SK-N-SH (cell line): Measurements from ENCODE around the gene S100A10. TPM values are rescaled to one million over a fixed set of nuclear protein-coding genes. Genes with fewer than 3 reads are reported as not detected.

Experiments used
- CTCF ChIA-PET: fragments of 300-600, 350-600 bp; formaldehyde crosslinking; extraction: SDS; loops from one replicate; lab custom pipeline; 2021; lab: Yijun Ruan, JAX
- POLR2A ChIA-PET: fragments of 350-600 bp; sonication (Branson Sonifier 250); formaldehyde crosslinking; extraction: SDS; loops from one replicate; lab custom pipeline; 2020; ENCODE audit warnings: antibody characterized with exemption, inconsistent platforms; lab: Yijun Ruan, JAX
- DNase-seq: peaks from one replicate; pipeline ENCODE4 v3.0.0; 2012
- H2AFZ ChIP-seq: fragments of 200-600 bp; sonication (generic); 2 replicates; pipeline ENCODE4 v1.8.1; 2016; ENCODE audit warnings: antibody characterized with exemption, mild to moderate bottlenecking, low read depth
- H3F3A ChIP-seq: fragments of 200-600 bp; sonication (generic); replicated peaks from 2 replicates; pipeline ENCODE3; 2016; ENCODE audit warnings: antibody characterized with exemption, mild to moderate bottlenecking; ENCODE audit not compliant: insufficient read depth
- H3K27ac ChIP-seq, 2 experiments: fragments of 200-500 bp in 1 of 2; fragments of 200-600 bp in 1 of 2; sonication (Bioruptor generic) in 1 of 2; sonication (generic), shearing (Covaris generic) in 1 of 2; 2 replicates each; pipeline versions ENCODE4 v1.5.1 to v1.6.1; 2014 to 2016; ENCODE audit warnings: low read depth in 2 of 2, inconsistent platforms in 1 of 2, low read length in 1 of 2, mild to moderate bottlenecking in 1 of 2, mixed read lengths in 1 of 2
- H3K27me3 ChIP-seq: fragments of 200-600 bp; sonication (generic), shearing (Covaris generic); 2 replicates; pipeline ENCODE4 v1.6.1; 2016; ENCODE audit warnings: mixed run types; ENCODE audit not compliant: insufficient read depth
- H3K36me3 ChIP-seq, 2 experiments: fragments of 200-500 bp in 1 of 2; fragments of 200-600 bp in 1 of 2; sonication (Bioruptor generic) in 1 of 2; sonication (generic) in 1 of 2; replicated peaks in 1 of 2; 2 replicates each; pipeline versions ENCODE3 to v1.5.1; 2014 to 2016; ENCODE audit warnings: low read length in 1 of 2, mild to moderate bottlenecking in 1 of 2; ENCODE audit not compliant: insufficient read depth in 2 of 2, control insufficient read depth in 1 of 2
- H3K4me1 ChIP-seq, 2 experiments: fragments of 200-500 bp in 1 of 2; fragments of 200-600 bp in 1 of 2; sonication (Bioruptor generic) in 1 of 2; sonication (generic), shearing (Covaris generic) in 1 of 2; 2 replicates each; pipeline versions ENCODE4 v1.5.1 to v1.6.1; 2014 to 2016; ENCODE audit warnings: low read depth in 1 of 2, low read length in 1 of 2, mixed run types in 1 of 2; ENCODE audit not compliant: insufficient read depth in 2 of 2, control insufficient read depth in 1 of 2
- H3K4me2 ChIP-seq: fragments of 200-600 bp; sonication (generic), shearing (Covaris generic); 2 replicates; pipeline ENCODE4 v1.6.1; 2017; ENCODE audit warnings: mixed run types
- H3K4me3 ChIP-seq, 2 experiments: fragments of 200-500 bp in 1 of 2; fragments of 200-600 bp in 1 of 2; sonication (Bioruptor generic) in 1 of 2; sonication (generic), shearing (Covaris generic) in 1 of 2; 2 replicates each; pipeline versions ENCODE4 v1.5.1 to v1.8.1; 2014 to 2016; ENCODE audit warnings: low read depth in 2 of 2, inconsistent platforms in 1 of 2, low read length in 1 of 2, mild to moderate bottlenecking in 1 of 2, mixed read lengths in 1 of 2, moderate library complexity in 1 of 2
- H3K79me2 ChIP-seq: fragments of 200-600 bp; sonication (generic); 2 replicates; pipeline ENCODE4 v1.8.1; 2017; ENCODE audit warnings: mild to moderate bottlenecking; ENCODE audit not compliant: insufficient read depth
- H3K9ac ChIP-seq: fragments of 200-600 bp; sonication (generic); 2 replicates; pipeline ENCODE4 v1.6.1; 2017; ENCODE audit warnings: mixed run types
- H3K9me2 ChIP-seq: fragments of 200-600 bp; sonication (generic); 2 replicates; pipeline ENCODE4 v1.6.1; 2017; ENCODE audit warnings: mixed run types
- H3K9me3 ChIP-seq: fragments of 200-600 bp; sonication (generic); 2 replicates; pipeline ENCODE4 v1.6.1; 2017; ENCODE audit warnings: mixed run types, mild to moderate bottlenecking, moderate library complexity
- H4K20me1 ChIP-seq: fragments of 200-600 bp; sonication (generic); 2 replicates; pipeline ENCODE4 v1.6.1; 2017; ENCODE audit warnings: mild to moderate bottlenecking, mixed run types; ENCODE audit not compliant: insufficient read depth
- EP300 ChIP-seq, 2 experiments: IDR thresholded peaks; 2 replicates each; pipeline versions ENCODE4 v1.4.0 to v1.6.1; 2012; ENCODE audit warnings: borderline replicate concordance in 1 of 2, low read depth in 1 of 2, low read length in 1 of 2
- FOSL2 ChIP-seq: IDR thresholded peaks from 2 replicates; pipeline ENCODE4 v1.4.0; 2012; ENCODE audit warnings: low read depth, mild to moderate bottlenecking, moderate library complexity, borderline replicate concordance
- FOXJ3 ChIP-seq: sonication (generic); formaldehyde crosslinking; IDR thresholded peaks from 2 replicates; pipeline ENCODE4 v1.5.1; 2020; ENCODE audit warnings: mild to moderate bottlenecking, missing genetic modification reagents
- GABPA ChIP-seq: IDR thresholded peaks from 2 replicates; pipeline ENCODE4 v1.4.0; 2012; ENCODE audit warnings: low read depth, mild to moderate bottlenecking
- GATA2 ChIP-seq: sonication (generic); formaldehyde crosslinking; IDR thresholded peaks from 2 replicates; pipeline ENCODE4 v1.5.0; 2020; ENCODE audit warnings: mild to moderate bottlenecking, missing genetic modification reagents
- IRF3 ChIP-seq: fragments of 150-350 bp; IDR thresholded peaks from 2 replicates; pipeline ENCODE4 v1.6.1; 2016; ENCODE audit warnings: mild to moderate bottlenecking, low read depth, low read length
- JUND ChIP-seq: IDR thresholded peaks from 2 replicates; pipeline ENCODE4 v1.4.0; 2012
- MXI1 ChIP-seq: IDR thresholded peaks from 2 replicates; pipeline ENCODE4 v1.6.1; 2012; ENCODE audit warnings: mild to moderate bottlenecking, low read depth, low read length, improper control_type of control experiment
- TCF12 ChIP-seq: IDR thresholded peaks from 2 replicates; pipeline ENCODE4 v1.4.0; 2012
- WGBS: methylation state at CpG from one replicate; pipeline ENCODE4 v1.1.6; 2017; ENCODE audit warnings: low lambda C conversion rate; 5-methylcytosine and 5-hydroxymethylcytosine counted together
- polyA plus RNA-seq, 3 experiments: library from polyadenylated mRNA; depleted of rRNA; stranded (reverse); fragments of >200 nt; gene quantifications; 2 replicates each; pipeline ENCODE4 v1.2.3, GENCODE V29; 2012
- TF ChIP-seq, protein P1 (sequence below): IDR thresholded peaks from 2 replicates; pipeline ENCODE4; 2012

S100A10 gene
- polyA plus RNA-seq, 1 of the 3 experiments (the other 2 are of a cell fraction) = 161 TPM

- Histone ChIP-seq H3K9me2 (no peaks in the 10 kb centered on the region), H2AFZ (no peak overlapping the region), H3K9me3 (no peaks in the 10 kb centered on the region), H3K4me1 (peaks cover 21 to 48% of the 10 kb centered on the region in 2 experiments), H3K36me3 (peaks cover 39 to 50% of the 10 kb centered on the region in 2 experiments), H3K79me2 (peaks cover 77% of the 10 kb centered on the region), H3F3A (peaks cover 50% of the 10 kb centered on the region), H3K27me3 (no peaks in the 10 kb centered on the region), H3K9ac (no peak overlapping the region), H3K4me3 (no peak overlapping the region), H3K27ac (peak overlapping the region; percentile 12 to 60; a peak in 2 of 4 replicates), H4K20me1 (peaks cover 25% of the 10 kb centered on the region), H3K4me2 (no peak overlapping the region)
- ChIA-PET POLR2A (interaction anchor here (1.2 kb wide), 1 partner anchor 14 kb away, joined by 3 read pairs; no protein-coding TSS in a partner anchor), CTCF (interaction anchor here (0.7 to 5.7 kb wide), 3 partner anchors 15 to 53 kb away, joined by 3 to 39 read pairs (median 5); no protein-coding TSS in a partner anchor)
- 66% methylated on average over 8 of the region's 8 CpGs for WGBS
- no peak for TF ChIP-seq FOSL2
- TF ChIP-seq JUND = peak; percentile 15; the same call in 1 of the 2 replicates
- no peak for TF ChIP-seq GATA2
- TF ChIP-seq TCF12 = peak; percentile 29; the same call in 1 of the 2 replicates
- no peak for TF ChIP-seq GABPA
- TF ChIP-seq FOXJ3 (CRISPR knock-in tag) = no peak
- TF ChIP-seq IRF3 = no peak
- TF ChIP-seq, protein P1, sequence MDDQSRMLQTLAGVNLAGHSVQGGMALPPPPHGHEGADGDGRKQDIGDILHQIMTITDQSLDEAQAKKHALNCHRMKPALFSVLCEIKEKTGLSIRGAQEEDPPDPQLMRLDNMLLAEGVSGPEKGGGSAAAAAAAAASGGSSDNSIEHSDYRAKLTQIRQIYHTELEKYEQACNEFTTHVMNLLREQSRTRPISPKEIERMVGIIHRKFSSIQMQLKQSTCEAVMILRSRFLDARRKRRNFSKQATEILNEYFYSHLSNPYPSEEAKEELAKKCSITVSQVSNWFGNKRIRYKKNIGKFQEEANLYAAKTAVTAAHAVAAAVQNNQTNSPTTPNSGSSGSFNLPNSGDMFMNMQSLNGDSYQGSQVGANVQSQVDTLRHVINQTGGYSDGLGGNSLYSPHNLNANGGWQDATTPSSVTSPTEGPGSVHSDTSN = no peak
- peak in 1 of 2 experiments; percentile 24; a peak in 1 of 4 replicates for TF ChIP-seq EP300 (IDR thresholded peaks at IDR 0.05; ENCODE audit: borderline replicate concordance in 1 of 2, low read depth in 1 of 2, low read length in 1 of 2)
- DNase-seq = no peak
These were observed 7.0 kb downstream of the S100A10 start for GRCh38 chr1:151986501-151987190.

- ChIA-PET CTCF (interaction anchor here (0.7 to 5.7 kb wide), 3 partner anchors 16 to 52 kb away, joined by 3 to 39 read pairs (median 5); no protein-coding TSS in a partner anchor), POLR2A (no interaction called here)
- Histone ChIP-seq H3K4me3 (no peak overlapping the region), H3K27ac (peak overlapping the region in 1 of 2 experiments; percentile 22; a peak in 1 of 4 replicates), H3K36me3 (peaks cover 43 to 59% of the 10 kb centered on the region in 2 experiments), H3K4me1 (peaks cover 24 to 47% of the 10 kb centered on the region in 2 experiments), H3K9ac (no peak overlapping the region), H3K27me3 (no peaks in the 10 kb centered on the region), H3K9me3 (no peaks in the 10 kb centered on the region), H3K9me2 (no peaks in the 10 kb centered on the region), H4K20me1 (peaks cover 17% of the 10 kb centered on the region), H3K79me2 (peaks cover 68% of the 10 kb centered on the region), H3F3A (peaks cover 50% of the 10 kb centered on the region), H3K4me2 (no peak overlapping the region), H2AFZ (no peak overlapping the region)
- 24% methylated on average over 1 of the region's 1 CpG for WGBS
- no peak for TF ChIP-seq MXI1
- no peak for DNase-seq
These were observed 7.9 kb downstream of the S100A10 start for GRCh38 chr1:151985768-151986167.
